OCI-M2 (cell line): ENCODE results near the gene SERPINF2.
"Not testable (repeated sequence)": the region's sequence is repeated elsewhere in the genome, so short reads cannot be mapped to it uniquely, and the experiment has no call there.

Experiments
- DNase-seq: peaks from one replicate; lab custom pipeline; 2025; ENCODE audit not compliant: unreplicated experiment; lab: John Stamatoyannopoulos, UW

Gene SERPINF2

DNA sequence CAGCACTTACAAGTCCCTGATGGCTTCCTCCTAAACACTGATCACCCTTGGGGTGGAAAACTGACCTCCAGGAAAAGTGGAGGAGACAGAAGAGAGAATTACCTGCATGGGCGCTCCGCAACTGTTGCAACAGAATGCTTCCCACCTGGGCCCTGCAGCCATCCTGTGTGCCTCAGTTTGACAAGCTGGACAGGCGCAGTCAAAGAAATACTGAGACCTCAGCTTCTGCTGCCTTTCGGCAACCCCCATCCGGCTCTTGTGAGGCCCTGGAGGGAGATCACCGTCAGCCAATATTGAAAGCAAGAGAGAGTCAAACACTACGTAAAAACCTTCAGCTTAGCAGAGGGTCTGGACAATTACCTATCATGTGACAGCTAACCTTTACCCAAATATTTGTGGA is 44.0 kb downstream of the SERPINF2 start:
- DNase-seq: no peak

DNA sequence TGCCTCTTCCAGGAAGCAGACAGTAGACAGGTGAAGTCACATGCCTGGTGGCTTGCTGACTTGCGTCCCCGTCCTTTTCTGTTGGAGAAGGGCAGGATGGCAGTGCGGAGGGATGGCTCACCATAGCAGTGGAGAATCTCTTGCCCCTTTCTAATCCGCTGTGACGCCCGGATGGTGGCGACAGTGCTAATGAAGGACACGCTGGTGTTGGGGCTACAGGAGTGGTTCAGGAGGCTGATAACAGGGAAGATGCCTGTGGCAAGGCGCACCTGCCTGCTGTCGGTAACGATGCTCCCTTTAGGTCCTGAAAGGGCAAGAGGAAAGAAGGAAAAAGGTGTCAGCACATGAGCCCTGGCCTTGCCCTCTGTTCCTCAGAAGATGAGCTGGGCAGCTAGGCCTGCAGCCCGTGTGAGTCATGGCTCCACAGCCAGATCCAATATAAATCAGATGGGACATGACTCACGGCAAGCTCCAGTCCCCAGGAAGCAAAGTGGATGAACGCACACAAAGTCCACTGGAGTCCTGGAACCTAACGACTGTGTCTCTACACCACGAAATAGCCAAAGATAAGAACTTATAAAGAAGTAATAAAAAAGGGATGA is 44.7 kb downstream of the SERPINF2 start:
- DNase-seq: no peak

DNA sequence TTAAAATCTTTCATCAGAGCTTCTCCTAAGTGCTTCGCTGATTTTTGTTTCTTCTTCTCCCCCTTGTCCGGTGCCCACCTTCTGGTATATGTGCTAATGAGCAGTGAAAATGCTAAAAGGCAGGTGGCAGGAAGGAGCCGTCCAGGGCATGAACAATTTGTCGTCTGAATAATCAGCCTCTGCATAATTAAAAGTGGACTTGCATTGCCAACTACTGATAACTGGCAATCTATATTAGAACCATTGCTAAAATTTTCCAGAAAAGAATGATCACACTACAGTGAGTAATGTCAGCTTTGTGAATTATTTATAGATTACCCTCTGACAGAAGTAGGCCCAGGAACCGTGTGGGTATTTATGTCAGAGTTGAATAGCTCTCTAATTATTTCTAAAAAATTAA is 47.3 kb downstream of the SERPINF2 start:
- no peak for DNase-seq

DNA sequence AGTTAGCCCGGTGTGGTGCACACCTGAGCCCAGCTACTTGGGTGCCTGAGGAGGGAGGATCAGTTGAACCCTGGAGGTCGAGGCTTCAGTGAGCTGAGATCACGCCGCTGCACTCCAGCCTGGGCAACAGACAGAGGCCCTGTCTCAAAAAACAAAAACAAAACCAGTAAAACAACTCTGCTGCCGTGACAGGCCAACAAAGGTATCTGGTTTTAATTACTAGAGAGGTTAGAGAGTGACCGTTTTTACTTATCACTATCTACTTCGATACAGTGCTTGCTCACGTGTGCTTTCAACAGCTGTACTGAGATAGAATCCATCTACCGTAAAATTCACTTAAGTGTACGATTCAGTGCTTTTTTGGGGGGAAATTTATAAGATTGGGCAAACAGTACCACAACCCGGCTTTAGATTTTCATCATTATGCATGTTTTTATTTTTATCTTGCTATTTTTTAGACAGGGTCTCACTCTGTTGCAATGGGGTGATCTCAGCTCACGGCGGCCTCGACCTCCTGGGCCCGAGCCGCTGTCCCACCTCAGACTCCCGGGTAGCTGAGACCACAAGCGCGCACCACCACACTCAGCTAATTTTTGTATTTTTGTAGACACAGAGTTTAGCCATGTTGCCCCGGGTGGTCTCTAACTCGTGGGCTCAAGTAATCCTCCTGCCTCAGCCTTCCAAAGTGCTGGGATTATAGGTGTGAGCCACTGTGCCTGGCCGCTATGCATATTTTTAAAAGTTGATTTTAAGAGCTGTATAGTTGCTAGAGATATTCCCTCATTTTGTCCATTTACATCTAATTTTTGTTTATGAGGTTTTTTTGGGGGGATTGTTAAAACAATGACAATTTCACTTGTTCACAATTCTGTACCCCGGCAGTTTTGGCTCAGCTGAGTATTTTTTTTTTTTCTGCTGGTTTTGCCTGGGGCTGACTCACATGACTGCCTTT is 50.1 kb downstream of the SERPINF2 start:
- no peak for DNase-seq

DNA sequence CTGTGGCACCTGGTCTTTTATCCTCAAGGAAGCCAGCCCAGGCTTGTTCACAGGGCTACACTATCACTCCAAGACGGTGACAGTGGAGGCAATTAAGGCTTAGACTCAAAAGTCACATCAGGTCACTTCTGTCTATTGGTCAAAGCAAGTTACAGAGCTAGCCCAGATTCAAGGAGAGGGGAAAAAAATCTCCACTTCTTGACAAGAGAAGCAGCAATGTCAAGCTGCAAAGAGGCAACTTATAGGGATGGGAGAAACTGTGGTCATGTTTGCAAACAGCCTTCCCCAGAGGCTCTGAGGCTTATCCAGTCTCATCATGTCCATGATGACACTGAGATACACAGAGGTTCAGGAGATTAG is 50.8 kb downstream of the SERPINF2 start:
- DNase-seq: no peak

DNA sequence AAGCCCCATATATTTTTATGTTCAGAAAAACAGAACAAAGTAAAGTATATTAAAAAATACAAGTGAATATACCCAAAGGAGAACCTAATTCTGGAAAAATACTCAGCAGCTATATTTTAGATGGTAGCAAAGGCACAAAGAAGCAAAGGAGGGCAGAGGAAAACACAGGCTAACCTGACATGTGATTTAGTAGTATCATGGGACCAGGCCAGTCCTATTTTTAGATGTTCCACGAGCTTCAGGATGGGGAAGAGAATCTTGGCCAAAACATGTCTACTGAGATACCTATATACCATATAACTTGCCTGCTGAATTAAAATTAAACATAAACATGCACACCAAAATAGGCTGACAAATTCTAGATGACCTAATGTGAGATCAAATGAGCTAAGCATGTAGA is 54.1 kb downstream of the SERPINF2 start:
- no peak for DNase-seq

DNA sequence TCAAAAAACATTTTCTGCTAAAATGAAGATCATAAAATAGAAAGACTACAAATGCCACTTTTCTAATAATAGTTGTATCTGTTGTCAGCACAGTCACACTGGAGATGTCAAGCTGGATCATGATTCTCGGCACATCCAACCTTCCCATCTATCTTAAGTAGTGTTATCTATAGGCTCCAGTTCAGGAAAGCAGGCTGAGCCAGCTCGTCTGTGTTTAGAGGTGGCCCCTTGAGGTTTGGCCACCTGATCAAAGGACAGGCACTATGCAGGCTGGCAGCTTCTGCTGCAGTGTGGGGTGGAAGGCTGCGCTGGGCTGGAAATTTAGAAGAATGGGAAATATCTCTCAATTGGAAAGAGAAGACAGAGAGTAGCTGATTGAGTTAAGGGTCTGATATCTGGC is 54.7 kb downstream of the SERPINF2 start:
- DNase-seq: no peak

DNA sequence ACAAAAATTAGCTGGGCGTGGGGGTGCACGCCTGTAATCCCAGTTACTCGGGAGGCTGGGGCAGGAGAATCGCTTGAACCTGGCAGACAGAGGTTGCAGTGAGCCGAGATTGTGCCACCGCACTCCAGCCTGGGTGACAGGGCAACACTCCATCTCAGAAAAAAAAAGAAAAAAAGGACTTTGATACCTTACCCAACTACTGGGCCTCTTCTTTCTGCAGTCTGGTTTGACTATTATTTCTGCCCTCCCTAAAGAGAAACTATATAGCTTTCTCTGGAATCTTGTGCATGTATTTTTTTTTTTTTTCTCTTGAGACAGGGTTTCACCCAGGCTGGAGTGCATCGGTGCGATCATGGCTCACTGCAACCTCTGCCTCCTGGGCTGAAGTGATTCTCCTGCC is 55.2 kb downstream of the SERPINF2 start:
- DNase-seq: not testable (repeated sequence)

DNA sequence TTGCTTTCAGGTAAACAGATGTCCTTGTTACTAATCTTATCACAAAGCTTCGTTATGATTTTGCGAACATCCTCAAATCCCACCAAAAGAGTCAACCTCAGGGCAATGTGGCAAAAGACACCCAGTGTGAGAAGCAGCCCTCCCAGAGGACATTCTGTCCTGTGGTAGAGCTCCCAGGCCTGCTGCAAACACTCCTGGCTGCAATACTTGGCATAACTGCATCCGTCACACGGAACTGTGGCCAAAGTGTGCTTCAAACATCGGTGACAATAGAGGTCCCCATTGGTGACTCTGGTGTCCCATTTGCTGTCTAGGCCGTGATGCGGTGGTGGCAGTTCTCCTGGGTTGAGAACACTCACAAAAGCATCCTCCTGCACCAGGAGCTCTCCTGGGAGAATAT is 57.6 kb downstream of the SERPINF2 start:
- no peak for DNase-seq

DNA sequence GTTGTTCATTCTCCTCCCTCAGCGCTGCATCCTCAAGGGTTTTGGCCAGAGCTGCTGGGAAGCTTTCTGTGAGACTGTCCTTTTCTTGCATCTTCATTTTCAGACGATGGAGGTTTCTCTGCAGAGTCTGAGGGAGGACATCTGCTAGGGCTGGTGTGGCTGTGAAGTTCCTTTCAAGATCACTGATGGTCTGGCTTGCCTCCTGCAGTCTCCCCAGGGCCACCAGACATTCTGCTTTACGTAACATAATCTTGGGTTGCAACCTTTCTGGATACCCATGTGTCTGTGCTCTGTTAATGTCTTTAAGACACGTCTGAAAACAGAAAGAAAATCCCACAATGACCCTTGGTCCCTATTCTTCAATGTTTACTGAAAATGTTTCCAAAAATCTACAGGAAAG is 58.0 kb downstream of the SERPINF2 start:
- no peak for DNase-seq

DNA sequence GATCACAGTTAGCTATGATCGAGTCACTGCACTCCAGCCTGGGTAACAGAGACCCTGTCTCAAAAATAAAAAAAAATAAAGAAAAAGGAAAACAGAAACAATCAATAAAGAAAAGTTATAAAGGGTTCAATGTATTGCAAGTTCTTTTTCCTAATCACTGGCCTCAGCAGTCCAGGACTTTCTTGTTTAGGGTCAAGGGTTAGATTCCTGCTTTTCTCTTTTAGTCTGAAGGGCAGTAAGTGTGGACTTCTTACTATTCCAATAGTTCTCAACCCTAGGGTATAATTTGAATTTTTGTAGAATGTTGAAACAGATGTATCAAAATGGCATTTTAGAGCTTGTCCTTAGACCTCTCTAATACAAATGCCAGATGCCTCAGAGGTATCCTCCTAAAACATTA is 59.8 kb downstream of the SERPINF2 start:
- no peak for DNase-seq

DNA sequence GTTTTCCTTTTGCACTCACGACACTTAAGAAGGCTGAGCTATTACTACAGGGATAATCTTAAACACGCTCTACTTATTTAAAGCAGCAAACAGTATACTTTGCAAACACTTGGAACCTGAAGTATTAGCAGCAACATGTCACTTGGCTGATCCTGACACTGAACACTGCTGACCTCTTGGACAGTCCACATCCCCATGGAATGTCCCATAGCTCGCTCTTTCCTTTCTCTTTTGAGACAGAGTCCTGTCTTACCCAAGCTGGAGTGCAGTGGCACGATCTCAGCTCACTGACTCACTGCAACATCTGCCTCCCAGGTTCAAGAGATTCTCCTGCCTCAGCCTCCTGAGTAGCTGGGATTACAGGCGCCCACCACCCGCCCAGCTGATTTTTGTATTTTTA is 60.6 kb downstream of the SERPINF2 start:
- no peak for DNase-seq
